HCT116 (cell line): ENCODE data around the gene TBXAS1. TPM values are rescaled to one million over a fixed set of nuclear protein-coding genes. Genes with fewer than 3 reads are reported as not detected.
"Not testable (repeated sequence)": the region's sequence is repeated elsewhere in the genome, so short reads cannot be mapped to it uniquely, and the experiment has no call there.

Experiments
- ATAC-seq: fragments of 200-7000 bp; cut with Tn5 transposase; 2 replicates; pipeline ENCODE4 v1.9.1; 2020; ENCODE audit warnings: mild to moderate bottlenecking, moderate library complexity
- BruUV-seq: library from RNA; stranded (reverse); fragments of 400-500 nt; replicated peaks from 2 replicates; lab custom pipeline; 2021; lab: Mats Ljungman, UMichigan
- CTCF ChIA-PET: fragments of 300-600 bp; sonication (Branson Sonifier 250); formaldehyde crosslinking; loops from one replicate; lab custom pipeline; 2021; ENCODE audit warnings: antibody characterized with exemption; lab: Charles Lee
- POLR2A ChIA-PET: fragments of 300-600, 350-600 bp; sonication (Branson Sonifier 250); formaldehyde crosslinking; loops from one replicate; lab custom pipeline; 2021; ENCODE audit warnings: antibody characterized with exemption; lab: Charles Lee
- RAD21 ChIA-PET, 2 experiments: fragments of 300-600 bp; sonication (Branson Sonifier 250); formaldehyde crosslinking; loops; one replicate each; lab custom pipeline; 2023; ENCODE audit warnings: low total read pairs in 2 of 2; ENCODE audit not compliant: uncharacterized antibody in 2 of 2, unreplicated experiment in 2 of 2, low non-redundant PET in 1 of 2; lab: Charles Lee
- DNase-seq: peaks from one replicate; pipeline ENCODE4 v3.0.0-alpha.2; 2010; ENCODE audit warnings: low read depth, low spot score
- H2AFZ ChIP-seq: fragments of 200-600 bp; shearing (Covaris generic), sonication (generic); 2 replicates; pipeline ENCODE4 v1.6.1; 2017; ENCODE audit warnings: low read depth, mixed run types, mixed read lengths, antibody characterized with exemption, low read length; ENCODE audit not compliant: poor library complexity, severe bottlenecking
- H3K27ac ChIP-seq: 2 replicates; pipeline ENCODE4 v1.5.1; 2012; ENCODE audit warnings: low read depth, low read length
- H3K27me3 ChIP-seq: fragments of 200-600 bp; sonication (generic); 2 replicates; pipeline ENCODE4 v1.6.1; 2016; ENCODE audit warnings: mixed run types, low read length, mixed read lengths; ENCODE audit not compliant: insufficient read depth
- H3K36me3 ChIP-seq, 2 experiments: fragments of 200-500 bp in 1 of 2; fragments of 200-600 bp in 1 of 2; sonication (Bioruptor generic) in 1 of 2; sonication (generic) in 1 of 2; 2 replicates each; pipeline versions ENCODE4 v1.5.1 to v1.6.1; 2014 to 2016; ENCODE audit warnings: low read length in 2 of 2, inconsistent platforms in 1 of 2, mixed read lengths in 1 of 2, mixed run types in 1 of 2; ENCODE audit not compliant: insufficient read depth in 2 of 2, control insufficient read depth in 1 of 2
- H3K4me1 ChIP-seq, 2 experiments: fragments of 200-600 bp in 1 of 2; sonication (generic) in 1 of 2; 2 replicates each; pipeline versions ENCODE4 v1.5.1 to v1.6.1; 2012 to 2017; ENCODE audit warnings: low read length in 2 of 2, inconsistent platforms in 1 of 2, mild to moderate bottlenecking in 1 of 2, mixed read lengths in 1 of 2, mixed run types in 1 of 2, moderate library complexity in 1 of 2; ENCODE audit not compliant: insufficient read depth in 2 of 2, control insufficient read depth in 1 of 2
- H3K4me2 ChIP-seq: fragments of 200-600 bp; sonication (generic); 2 replicates; pipeline ENCODE4 v1.6.1; 2017; ENCODE audit warnings: mixed run types, low read length, mixed read lengths
- H3K4me3 ChIP-seq, 2 experiments: fragments of 200-600 bp in 1 of 2; sonication (generic) in 1 of 2; replicated peaks in 1 of 2; 2 replicates each; pipeline ENCODE4 v1.5.1; 2011 to 2016; ENCODE audit warnings: low read length in 2 of 2, control low read depth in 1 of 2, low read depth in 1 of 2, mild to moderate bottlenecking in 1 of 2, mixed read lengths in 1 of 2, mixed run types in 1 of 2
- H3K79me2 ChIP-seq: fragments of 200-600 bp; sonication (generic); 2 replicates; pipeline ENCODE4 v1.6.1; 2017; ENCODE audit warnings: mild to moderate bottlenecking, mixed run types, low read length, moderate library complexity, mixed read lengths; ENCODE audit not compliant: insufficient read depth
- H3K9ac ChIP-seq: fragments of 200-600 bp; sonication (generic); 2 replicates; pipeline ENCODE4 v1.6.1; 2016; ENCODE audit warnings: low read length, mixed read lengths
- H3K9me2 ChIP-seq: fragments of 200-600 bp; sonication (generic), shearing (Covaris generic); 2 replicates; pipeline ENCODE4 v1.6.1; 2017; ENCODE audit warnings: mixed run types, mild to moderate bottlenecking, moderate library complexity; ENCODE audit not compliant: insufficient read depth
- H3K9me3 ChIP-seq, 2 experiments: fragments of 200-500 bp in 1 of 2; fragments of 200-600 bp in 1 of 2; sonication (Bioruptor generic) in 1 of 2; sonication (generic) in 1 of 2; 2 replicates each; pipeline ENCODE4 v1.6.1; 2014 to 2017; ENCODE audit warnings: low read length in 2 of 2, mixed read lengths in 2 of 2, inconsistent platforms in 1 of 2, low read depth in 1 of 2, mild to moderate bottlenecking in 1 of 2, mixed run types in 1 of 2, moderate library complexity in 1 of 2; ENCODE audit not compliant: control insufficient read depth in 1 of 2, insufficient read depth in 1 of 2
- H4K20me1 ChIP-seq: fragments of 200-600 bp; sonication (generic), shearing (Covaris generic); 2 replicates; pipeline ENCODE4 v1.6.1; 2017; ENCODE audit warnings: mixed run types, mild to moderate bottlenecking, moderate library complexity; ENCODE audit not compliant: insufficient read depth
- CEBPB ChIP-seq: IDR thresholded peaks from 2 replicates; pipeline ENCODE4 v1.6.1; 2012; ENCODE audit warnings: low read depth
- EGR1 ChIP-seq: IDR thresholded peaks from 2 replicates; pipeline ENCODE4 v1.6.1; 2012; ENCODE audit warnings: low read depth
- ELF1 ChIP-seq: IDR thresholded peaks from 2 replicates; pipeline ENCODE4 v1.6.1; 2012; ENCODE audit warnings: low read depth, borderline replicate concordance
- EZH2 ChIP-seq: fragments of 200-600 bp; sonication (generic); IDR thresholded peaks from 2 replicates; pipeline ENCODE4 v1.6.1; 2017; ENCODE audit warnings: antibody characterized with exemption, mixed run types
- EZH2phosphoT487 ChIP-seq: fragments of 200-600 bp; IDR thresholded peaks from 2 replicates; pipeline ENCODE4 v1.6.1; 2018; ENCODE audit warnings: antibody characterized with exemption, borderline replicate concordance
- FOSL1 ChIP-seq: IDR thresholded peaks from 2 replicates; pipeline ENCODE4 v1.6.1; 2012; ENCODE audit warnings: low read depth
- POLR2A ChIP-seq: IDR thresholded peaks from 2 replicates; pipeline ENCODE4 v1.7.0; 2011; ENCODE audit warnings: borderline replicate concordance; ENCODE audit not compliant: insufficient read depth, insufficient read length; ENCODE audit errors: extremely low read depth
- POLR2AphosphoS5 ChIP-seq: IDR thresholded peaks from 2 replicates; pipeline ENCODE4 v1.6.1; 2011; ENCODE audit warnings: mild to moderate bottlenecking, low read depth, low read length, moderate library complexity
- RAD21 ChIP-seq: IDR thresholded peaks from 2 replicates; pipeline ENCODE4 v1.6.1; 2012; ENCODE audit warnings: low read depth, mild to moderate bottlenecking
- SRF ChIP-seq: IDR thresholded peaks from 2 replicates; pipeline ENCODE4 v1.6.1; 2012; ENCODE audit warnings: low read depth
- intact Hi-C: fragments of 100-400 bp; cut with micrococcal nuclease; formaldehyde crosslinking; loops from 2 replicates; pipeline ENCODE4 v1.10.0; 2022
- total RNA-seq: library from RNA; stranded (reverse); gene quantifications from one replicate; pipeline ENCODE4 v1.2.1, GENCODE V29; 2021; ENCODE audit not compliant: unreplicated experiment
- TF ChIP-seq, protein P1 (sequence below): IDR thresholded peaks from 2 replicates; pipeline ENCODE4 v1.6.1; 2011; ENCODE audit warnings: mild to moderate bottlenecking, low read length, moderate library complexity; ENCODE audit not compliant: insufficient replicate concordance; ENCODE audit errors: extremely low read depth

Gene TBXAS1
- total RNA-seq, 1 experiment from 2014 or later = 1.4 TPM

DNA sequence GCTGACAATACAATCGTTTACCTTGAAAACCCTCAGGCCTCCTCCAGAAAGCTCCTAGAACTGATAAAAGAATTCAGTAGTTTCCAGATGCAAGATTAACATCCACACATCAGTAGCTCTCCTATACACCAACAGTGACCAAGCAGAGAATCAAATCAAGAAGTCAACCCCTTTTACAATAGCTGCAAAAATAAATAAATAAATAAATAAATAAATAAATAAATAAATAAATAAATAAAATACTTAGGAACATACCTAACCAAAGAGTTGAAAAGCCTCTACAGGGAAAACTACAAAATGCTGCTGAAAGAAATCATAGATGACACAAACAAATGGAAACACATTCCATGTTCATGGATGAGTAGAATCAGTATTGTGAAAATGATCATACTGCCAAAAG, 6.8 kb downstream of the TBXAS1 start:
- H3K27me3 ChIP-seq, H3K9ac ChIP-seq, H3K36me3 ChIP-seq, H2AFZ ChIP-seq, H4K20me1 ChIP-seq, H3K4me1 ChIP-seq, RAD21 ChIA-PET, H3K4me3 ChIP-seq, POLR2A ChIA-PET, intact Hi-C loops, H3K9me3 ChIP-seq, H3K9me2 ChIP-seq, CTCF ChIA-PET, H3K4me2 ChIP-seq, H3K79me2 ChIP-seq, DNase-seq, H3K27ac ChIP-seq, ATAC-seq, BruUV-seq: not testable (repeated sequence)

DNA sequence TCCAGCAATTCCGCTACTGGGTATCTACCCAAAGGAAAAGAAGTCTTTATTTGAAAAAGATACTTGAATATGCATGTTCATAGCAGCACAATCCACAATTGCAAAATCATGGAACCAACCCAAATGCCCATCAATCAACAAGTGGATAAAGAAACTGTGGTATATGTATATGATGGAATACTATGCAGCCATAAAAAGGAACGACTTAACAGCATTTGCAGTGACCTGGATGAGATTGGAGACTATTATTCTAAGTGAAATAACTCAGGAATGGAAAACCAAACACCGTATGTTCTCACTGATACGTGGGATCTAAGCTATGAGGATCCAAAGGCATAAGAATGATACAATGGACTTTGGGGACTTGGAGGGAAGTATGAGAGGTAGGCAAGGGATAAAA, 8.2 kb downstream of the TBXAS1 start:
- H3K9me3 ChIP-seq, H3K4me3 ChIP-seq, H3K9ac ChIP-seq, H3K79me2 ChIP-seq, H2AFZ ChIP-seq, H3K27ac ChIP-seq, H3K4me2 ChIP-seq, H3K9me2 ChIP-seq, DNase-seq, intact Hi-C loops, CTCF ChIA-PET, POLR2A ChIA-PET, RAD21 ChIA-PET, H4K20me1 ChIP-seq, H3K36me3 ChIP-seq, ATAC-seq, H3K4me1 ChIP-seq, H3K27me3 ChIP-seq, BruUV-seq: not testable (repeated sequence)

DNA sequence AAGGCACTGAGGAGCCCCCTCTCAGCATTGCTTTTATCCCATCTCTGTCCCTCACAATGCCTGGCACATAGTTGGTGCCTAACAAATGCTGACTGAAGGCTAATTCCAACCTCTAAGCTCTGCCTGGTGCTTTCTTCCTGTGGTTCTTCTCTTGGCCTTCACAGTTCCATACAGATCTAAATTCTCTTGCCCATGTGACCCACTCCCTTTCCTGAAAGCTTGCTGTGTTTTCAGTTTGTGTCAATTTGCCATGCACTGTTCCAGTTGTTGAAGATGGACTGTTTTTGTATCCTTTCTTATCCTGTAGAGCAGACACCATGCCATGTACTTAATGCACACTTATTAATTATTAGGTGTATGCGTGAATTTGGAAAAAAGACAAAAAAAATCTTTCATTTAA, 9.2 kb downstream of the TBXAS1 start:
- Histone ChIP-seq H3K4me3 (no peak overlapping the region), H3K9me2 (no peaks in the 10 kb centered on the region), H3K36me3 (no peaks in the 10 kb centered on the region), H3K79me2 (no peaks in the 10 kb centered on the region), H3K4me2 (no peak overlapping the region), H3K9ac (no peak overlapping the region), H3K27me3 (no peaks in the 10 kb centered on the region), H2AFZ (no peak overlapping the region), H3K4me1 (no peaks in the 10 kb centered on the region), H3K27ac (no peak overlapping the region), H4K20me1 (no peaks in the 10 kb centered on the region), H3K9me3 (no peaks in the 10 kb centered on the region)
- BruUV-seq = no TSS peak
- ATAC-seq = no peak
- intact Hi-C loops = no loop called here
- ChIA-PET RAD21 (no interaction called here), POLR2A (no interaction called here), CTCF (no interaction called here)
- DNase-seq = no peak
- TF ChIP-seq RAD21 (no peak), EZH2phosphoT487 (no peak), ELF1 (no peak), FOSL1 (no peak), EZH2 (no peak), SRF (no peak), POLR2A (no peak), EGR1 (no peak), CEBPB (no peak), POLR2AphosphoS5 (no peak)
- TF ChIP-seq, protein P1, sequence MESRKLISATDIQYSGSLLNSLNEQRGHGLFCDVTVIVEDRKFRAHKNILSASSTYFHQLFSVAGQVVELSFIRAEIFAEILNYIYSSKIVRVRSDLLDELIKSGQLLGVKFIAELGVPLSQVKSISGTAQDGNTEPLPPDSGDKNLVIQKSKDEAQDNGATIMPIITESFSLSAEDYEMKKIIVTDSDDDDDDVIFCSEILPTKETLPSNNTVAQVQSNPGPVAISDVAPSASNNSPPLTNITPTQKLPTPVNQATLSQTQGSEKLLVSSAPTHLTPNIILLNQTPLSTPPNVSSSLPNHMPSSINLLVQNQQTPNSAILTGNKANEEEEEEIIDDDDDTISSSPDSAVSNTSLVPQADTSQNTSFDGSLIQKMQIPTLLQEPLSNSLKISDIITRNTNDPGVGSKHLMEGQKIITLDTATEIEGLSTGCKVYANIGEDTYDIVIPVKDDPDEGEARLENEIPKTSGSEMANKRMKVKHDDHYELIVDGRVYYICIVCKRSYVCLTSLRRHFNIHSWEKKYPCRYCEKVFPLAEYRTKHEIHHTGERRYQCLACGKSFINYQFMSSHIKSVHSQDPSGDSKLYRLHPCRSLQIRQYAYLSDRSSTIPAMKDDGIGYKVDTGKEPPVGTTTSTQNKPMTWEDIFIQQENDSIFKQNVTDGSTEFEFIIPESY = no peak
